ENCODE data around the gene CRIM1. TPM values are rescaled to one million over a fixed set of nuclear protein-coding genes. Genes with fewer than 3 reads are reported as not detected.
A peak's percentile ranks its signal among the peaks of the same experiment; 100 is the strongest.

CRIM1 gene
- total RNA-seq, 1 experiment from 2014 or later, result 27.6 TPM

DNA sequence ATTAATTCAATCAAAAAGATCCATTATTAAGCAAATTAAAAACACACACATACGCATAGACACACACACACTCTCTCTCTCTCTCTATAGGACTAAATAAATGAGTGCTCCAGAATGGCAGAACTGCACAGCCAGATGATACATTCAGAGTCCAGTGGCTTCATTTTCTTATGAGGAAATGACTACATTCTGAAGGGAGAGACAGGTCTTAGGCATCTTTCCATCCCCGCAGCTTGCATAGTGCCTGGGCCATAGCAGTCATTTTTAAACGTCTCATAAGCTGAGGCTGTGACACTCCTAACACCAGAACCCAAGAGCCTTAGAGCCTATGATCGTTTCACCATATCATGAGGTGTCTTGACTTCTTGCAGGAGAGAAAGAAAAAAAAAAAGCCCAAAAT is 211.3 kb downstream of the CRIM1 start:
- H3K27me3 Mint-ChIP-seq (ENCODE audit: low read depth), result no peaks in the 10 kb centered on the region
- no peak overlapping the region for H3T11ph ChIP-seq (ENCODE audit: low read length)
- H3K23ac ChIP-seq (ENCODE audit: insufficient read length, low read depth, low read length), result no peak overlapping the region
- H3K4me2 ChIP-seq (ENCODE audit: insufficient read depth, insufficient read length, low read length), result no peak overlapping the region
- H4K8ac ChIP-seq (replicated peaks; ENCODE audit: insufficient read length, low read depth, low read length), result no peak overlapping the region
- DNase-seq, result no peak
- H3K14ac ChIP-seq (ENCODE audit: insufficient read depth, low read length), result no peak overlapping the region
- no peak for TF ChIP-seq CTCF (conservative IDR thresholded peaks at IDR 0.05)
- no peaks in the 10 kb centered on the region for H3K79me1 ChIP-seq (ENCODE audit: insufficient read depth, low read depth, low read length, poor library complexity, severe bottlenecking)
- no peak overlapping the region for H2BK120ac ChIP-seq (ENCODE audit: low read depth, low read length, poor library complexity, severe bottlenecking)
- H3K4me3 Mint-ChIP-seq, result no peak overlapping the region
- no peak overlapping the region for H2BK15ac ChIP-seq (ENCODE audit: low read depth, low read length)
- H4K91ac ChIP-seq (ENCODE audit: insufficient read length, low read depth, low read length), result no peak overlapping the region
- no peak overlapping the region for H3K27ac ChIP-seq (ENCODE audit: insufficient read length, low read depth, low read length)
- H2BK5ac ChIP-seq (ENCODE audit: insufficient read length, low read length), result no peak overlapping the region
- H3K36me3 Mint-ChIP-seq (ENCODE audit: insufficient read depth in 1 of 3, low read depth in 3 of 3), result peaks cover 4 to 25% (median 11%) of the 10 kb centered on the region in 3 experiments; a peak in 5 of 7 replicates
- H3K9ac ChIP-seq (ENCODE audit: extremely low read depth, insufficient read length, low read length), result no peak overlapping the region
- no peak overlapping the region for H2BK12ac ChIP-seq (ENCODE audit: insufficient read length, low read depth, low read length)
- H3K4me1 Mint-ChIP-seq, result peaks cover 25 to 30% of the 10 kb centered on the region in 2 experiments
- H3K27ac Mint-ChIP-seq, result peak overlapping the region; percentile 7 to 69 (median 57); a peak in 5 of 7 replicates
- no peaks in the 10 kb centered on the region for H3K27me3 ChIP-seq (ENCODE audit: insufficient read depth, low read length)
- H3K9me3 Mint-ChIP-seq, result no peaks in the 10 kb centered on the region
- H2AFZ ChIP-seq (ENCODE audit: low read length), result no peak overlapping the region
- H3K18ac ChIP-seq (ENCODE audit: insufficient read length, low read depth, low read length), result no peak overlapping the region
- H3K4me1 ChIP-seq (ENCODE audit: insufficient read depth, low read length), result peaks cover 4% of the 10 kb centered on the region; the same call in 1 of the 2 replicates
- no CpG with 5 or more reads among the region's 4 CpGs for WGBS (ENCODE audit: extremely low coverage, insufficient read length, low lambda C conversion rate)
- no peaks in the 10 kb centered on the region for H3K9me3 ChIP-seq (ENCODE audit: control insufficient read depth, low read depth, low read length)
- H4K20me1 ChIP-seq (ENCODE audit: control insufficient read depth, insufficient read depth, insufficient read length), result no peaks in the 10 kb centered on the region
- no peaks in the 10 kb centered on the region for H3K79me2 ChIP-seq (ENCODE audit: insufficient read depth, low read length)
- H3K23me2 ChIP-seq (ENCODE audit: insufficient read length, low read depth, low read length, poor library complexity, severe bottlenecking), result no peaks in the 10 kb centered on the region
- no peak overlapping the region for H2BK20ac ChIP-seq (ENCODE audit: low read depth, low read length, poor library complexity, severe bottlenecking)
- H4K5ac ChIP-seq (ENCODE audit: insufficient read length, low read depth, low read length), result no peak overlapping the region
- H3K4ac ChIP-seq (ENCODE audit: low read depth, low read length), result no peak overlapping the region
- no peak overlapping the region for H2AK5ac ChIP-seq (ENCODE audit: insufficient read length, low read length)
- no peak overlapping the region for H3K56ac ChIP-seq (ENCODE audit: insufficient read length, low read depth, low read length)
